K562 (cell line): ENCODE data around the gene BRD3OS. TPM values are rescaled to one million over a fixed set of nuclear protein-coding genes. Genes with fewer than 3 reads are reported as not detected.
A peak's percentile ranks its signal among the peaks of the same experiment; 100 is the strongest.

Source experiments
- ATAC-seq: fragments of 200-7000 bp; cut with Tn5 transposase; 3 replicates; pipeline ENCODE4 v1.9.1; 2020; ENCODE audit warnings: moderate library complexity
- BruUV-seq: library from RNA; stranded (reverse); fragments of 400-500 nt; replicated peaks from 2 replicates; lab custom pipeline; 2021; lab: Mats Ljungman, UMichigan
- CTCF ChIA-PET: fragments of 300-600 bp; formaldehyde crosslinking; extraction: SDS; loops from one replicate; lab custom pipeline; 2021; ENCODE audit warnings: low intra/inter-chr PET ratio; lab: Yijun Ruan, JAX
- POLR2A ChIA-PET: fragments of 300-600, 350-650 bp; sonication (Branson Sonifier 250); formaldehyde crosslinking; extraction: SDS; loops from one replicate; lab custom pipeline; 2021; ENCODE audit warnings: antibody characterized with exemption, inconsistent platforms; lab: Yijun Ruan, JAX
- DNase-seq, 4 experiments: peaks; one replicate each; pipeline versions ENCODE4 v3.0.0 to v3.0.0-alpha.2; 2011 to 2018; ENCODE audit warnings: low spot score in 3 of 4, mixed read lengths in 3 of 4; ENCODE audit errors: extremely low read depth in 1 of 4
- FAIRE-seq: peaks from 2 replicates; lab custom pipeline; 2011; peaks lifted over from hg19 to GRCh38; lab: Jason Lieb, UNC
- H2AFZ ChIP-seq: 2 replicates; pipeline ENCODE4 v1.6.0; 2011; ENCODE audit warnings: low read depth, low read length, control low read depth, inconsistent platforms
- H3K27ac ChIP-seq: fragments of 200-600 bp; 3 replicates; pipeline ENCODE4 v1.8.0; 2011; ENCODE audit warnings: low read depth, mild to moderate bottlenecking, control low read depth, inconsistent platforms, low read length, moderate library complexity, mixed read lengths; ENCODE audit errors: extremely low read depth
- H3K27me3 ChIP-seq, 2 experiments: fragments of 300-600 bp in 1 of 2; 2 replicates in 1 of 2; 3 replicates in 1 of 2; pipeline versions ENCODE4 v1.6.0 to v1.8.0; 2011; ENCODE audit warnings: inconsistent platforms in 2 of 2, low read length in 2 of 2, mild to moderate bottlenecking in 1 of 2, mixed read lengths in 1 of 2, moderate library complexity in 1 of 2; ENCODE audit not compliant: control insufficient read depth in 2 of 2, insufficient read depth in 2 of 2
- H3K36me3 ChIP-seq: fragments of 300-600 bp; 3 replicates; pipeline ENCODE4 v1.8.0; 2011; ENCODE audit warnings: mild to moderate bottlenecking, low read length, inconsistent platforms; ENCODE audit not compliant: control insufficient read depth, insufficient read depth
- H3K4me1 ChIP-seq, 2 experiments: fragments of 200-600 bp in 1 of 2; replicated peaks in 1 of 2; 2 replicates in 1 of 2; 3 replicates in 1 of 2; pipeline versions ENCODE4 v1.5.1 to v1.8.0; 2011; ENCODE audit warnings: inconsistent platforms in 2 of 2, low read length in 2 of 2, mild to moderate bottlenecking in 1 of 2, mixed read lengths in 1 of 2, moderate library complexity in 1 of 2; ENCODE audit not compliant: control insufficient read depth in 2 of 2, insufficient read depth in 2 of 2
- H3K4me2 ChIP-seq: 2 replicates; pipeline ENCODE4 v1.6.1; 2011; ENCODE audit warnings: low read length, control low read depth, inconsistent platforms, mixed read lengths; ENCODE audit not compliant: insufficient read depth
- H3K4me3 ChIP-seq: fragments of 200-600 bp; sonication (generic), shearing (Covaris generic); 2 replicates; pipeline ENCODE4 v1.5.1; 2016; ENCODE audit warnings: control low read depth, inconsistent platforms
- H3K79me2 ChIP-seq: fragments of 200-600 bp; 3 replicates; pipeline ENCODE4 v1.8.0; 2011; ENCODE audit warnings: low read length, inconsistent platforms; ENCODE audit not compliant: control insufficient read depth, insufficient read depth
- H3K9ac ChIP-seq, 2 experiments: 2 replicates each; pipeline versions ENCODE4 v1.6.0 to v1.6.1; 2011; ENCODE audit warnings: low read depth in 2 of 2, low read length in 2 of 2, control low read depth in 1 of 2, inconsistent platforms in 1 of 2, mild to moderate bottlenecking in 1 of 2, mixed read lengths in 1 of 2; ENCODE audit not compliant: insufficient read depth in 1 of 2
- H3K9me1 ChIP-seq: one replicate; pipeline ENCODE4 v1.6.0; 2011; ENCODE audit warnings: inconsistent platforms, mild to moderate bottlenecking, low read length, moderate library complexity; ENCODE audit not compliant: control insufficient read depth, insufficient read depth
- H3K9me3 ChIP-seq: replicated peaks from 2 replicates; pipeline ENCODE4 v1.5.1; 2011; ENCODE audit warnings: low read depth, low read length, inconsistent platforms; ENCODE audit not compliant: control insufficient read depth, insufficient read depth
- H4K20me1 ChIP-seq: replicated peaks from 2 replicates; pipeline ENCODE4 v1.6.1; 2011; ENCODE audit warnings: low read length, inconsistent platforms, mixed read lengths; ENCODE audit not compliant: control insufficient read depth, insufficient read depth
- ARID1B ChIP-seq: fragments of 450-650 bp; IDR thresholded peaks from 2 replicates; pipeline ENCODE4 v1.6.1; 2016; ENCODE audit warnings: antibody characterized with exemption, mild to moderate bottlenecking, inconsistent platforms
- POLR2G ChIP-seq: fragments of 200-400 bp; formaldehyde crosslinking; IDR thresholded peaks from 2 replicates; pipeline ENCODE4 v1.6.1; 2017; ENCODE audit warnings: low read depth, mild to moderate bottlenecking, antibody characterized with exemption, low read length, moderate library complexity
- WGBS: fragments of 100-300 bp; shearing (Covaris generic); methylation state at CpG from one replicate; pipeline ENCODE4 v1.1.6; 2016; ENCODE audit warnings: low coverage, mixed read lengths; ENCODE audit not compliant: insufficient coverage; ENCODE audit errors: missing lambda C conversion rate; 5-methylcytosine and 5-hydroxymethylcytosine counted together
- in situ Hi-C: fragments of 300-500 bp; cut with MboI; formaldehyde crosslinking; loops from 4 replicates; pipeline ENCODE4 v1.15.0; 2018; ENCODE audit warnings: inconsistent platforms, mixed read lengths
- intact Hi-C: fragments of 100-400 bp; cut with micrococcal nuclease; formaldehyde crosslinking; loops from 2 replicates; pipeline ENCODE4 v1.14.2; 2022
- polyA plus RNA-seq, 8 experiments: library from polyadenylated mRNA; depleted of rRNA in 4 of 8; stranded (reverse) in 5 of 8; unstranded in 3 of 8; fragments of >200 nt; fragmentation: Nextera tagmentation in 2 of 8; fragmentation: Illumina TruSeq in 1 of 8; extraction: Ambion mirVana in 2 of 8; extraction: Trizol in 1 of 8; gene quantifications; 2 replicates each; pipeline versions ENCODE4 v1.2.1 to v1.2.3, GENCODE V29; 2011 to 2014; ENCODE audit warnings: inconsistent platforms in 1 of 8, missing spikeins in 1 of 8
- total RNA-seq, 7 experiments: library from RNA; depleted of rRNA in 6 of 7; stranded (reverse); fragments of >200 nt in 6 of 7; fragmentation: Illumina TruSeq in 2 of 7; extraction: Trizol in 2 of 7; gene quantifications; 2 replicates each; pipeline versions ENCODE4 v1.2.1 to v1.2.3, GENCODE V29; 2011 to 2021; ENCODE audit warnings: low replicate concordance in 1 of 7
- TF ChIP-seq, protein P1 (sequence below): fragments of 450-650 bp; IDR thresholded peaks from 2 replicates; pipeline ENCODE4 v1.7.0; 2016; ENCODE audit warnings: borderline replicate concordance

The BRD3OS gene
- total and polyA plus RNA-seq, 9 of the 15 experiments (the other 6 are each of a cell fraction or from before 2014, with no cell fraction given), result 1.1 to 8.7 (median 5.9) TPM

DNA sequence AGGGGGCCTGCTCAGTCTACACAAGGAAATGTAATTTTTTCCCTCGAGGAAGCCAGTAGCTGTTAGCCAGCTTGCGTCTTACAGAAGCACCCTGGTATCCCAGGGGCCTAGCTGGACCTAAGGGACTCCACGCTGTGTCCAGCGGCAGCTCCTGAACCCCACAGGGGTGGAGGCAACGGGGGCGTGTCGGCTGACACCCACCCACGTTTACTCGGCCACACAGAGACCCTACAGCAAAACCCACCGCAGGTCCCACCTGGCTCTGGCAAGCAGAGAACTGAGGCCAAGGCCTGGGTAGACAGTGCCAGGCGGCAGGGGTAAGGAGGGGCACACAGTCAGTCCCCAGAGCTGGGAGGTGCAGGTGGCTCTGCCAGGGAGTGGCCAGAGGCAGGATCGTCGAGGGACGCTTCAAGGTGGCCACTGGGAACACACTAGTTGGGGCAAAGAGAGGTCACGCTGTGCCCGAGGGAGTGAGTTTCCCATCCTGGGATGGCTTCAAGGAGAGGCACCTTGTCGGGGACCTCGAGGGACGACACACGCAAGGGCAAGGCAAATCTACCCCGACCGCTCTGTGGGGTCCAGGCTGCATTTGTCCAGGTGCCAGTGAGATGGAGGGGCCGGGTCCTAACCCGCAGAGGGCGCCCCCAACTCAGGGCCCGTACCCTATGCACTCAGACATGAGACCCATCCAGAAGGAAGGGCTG lies 20.7 kb downstream of the BRD3OS start:
- H3K9ac ChIP-seq, result no peak overlapping the region
- no peak for FAIRE-seq
- TF ChIP-seq, protein P1, sequence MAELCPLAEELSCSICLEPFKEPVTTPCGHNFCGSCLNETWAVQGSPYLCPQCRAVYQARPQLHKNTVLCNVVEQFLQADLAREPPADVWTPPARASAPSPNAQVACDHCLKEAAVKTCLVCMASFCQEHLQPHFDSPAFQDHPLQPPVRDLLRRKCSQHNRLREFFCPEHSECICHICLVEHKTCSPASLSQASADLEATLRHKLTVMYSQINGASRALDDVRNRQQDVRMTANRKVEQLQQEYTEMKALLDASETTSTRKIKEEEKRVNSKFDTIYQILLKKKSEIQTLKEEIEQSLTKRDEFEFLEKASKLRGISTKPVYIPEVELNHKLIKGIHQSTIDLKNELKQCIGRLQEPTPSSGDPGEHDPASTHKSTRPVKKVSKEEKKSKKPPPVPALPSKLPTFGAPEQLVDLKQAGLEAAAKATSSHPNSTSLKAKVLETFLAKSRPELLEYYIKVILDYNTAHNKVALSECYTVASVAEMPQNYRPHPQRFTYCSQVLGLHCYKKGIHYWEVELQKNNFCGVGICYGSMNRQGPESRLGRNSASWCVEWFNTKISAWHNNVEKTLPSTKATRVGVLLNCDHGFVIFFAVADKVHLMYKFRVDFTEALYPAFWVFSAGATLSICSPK, result no peak
- TF ChIP-seq ARID1B (no peak), POLR2G (peak; percentile 32; the same call in 1 of the 2 replicates)
- TF ChIP-seq, all 486 proteins: peak for 1
- Histone ChIP-seq H2AFZ (no peak overlapping the region), H3K36me3 (peaks cover 57% of the 10 kb centered on the region; the same call in 1 of the 3 replicates), H3K79me2 (no peaks in the 10 kb centered on the region), H3K27ac (no peak overlapping the region), H3K4me2 (no peak overlapping the region), H3K27me3 (no peaks in the 10 kb centered on the region), H3K4me3 (no peak overlapping the region), H4K20me1 (no peaks in the 10 kb centered on the region), H3K4me1 (peaks cover 0 to 24% of the 10 kb centered on the region in 2 experiments; a peak in 2 of 5 replicates), H3K9me1 (no peaks in the 10 kb centered on the region), H3K9me3 (no peaks in the 10 kb centered on the region)
- POLR2A ChIA-PET, result interaction anchor here (0.5 to 0.7 kb wide), 2 partner anchors 15 to 21 kb away, joined by 4 to 5 read pairs; no protein-coding TSS in a partner anchor
- 82% methylated on average over 21 of the region's 26 CpGs for WGBS
- intact Hi-C loops (no loop called here), in situ Hi-C loops (no loop called here)
- no TSS peak for BruUV-seq
- no peak for ATAC-seq
- no peak for DNase-seq
- CTCF ChIA-PET, result no interaction called here
